ENCODE results near the gene TAF7.
"Not testable (repeated sequence)": the region's sequence is repeated elsewhere in the genome, so short reads cannot be mapped to it uniquely, and the experiment has no call there.

Gene TAF7

GRCh38 chr5:141320225-141321169 lies at the start of gene TAF7:
TSS of gene TAF7 (minus strand) at chr5:141320784. CDS start at chr5:141320044, 740 bp downstream.
- peak; percentile 92 for DNase-seq (ENCODE audit: low read depth)

GRCh38 chr5:141366016-141366896 lies 45.7 kb upstream of the TAF7 start:
- DNase-seq (ENCODE audit: low read depth) = no peak

- no peak for DNase-seq (ENCODE audit: low read depth)
These were observed 43.5 kb upstream of the TAF7 start, which contains the start of gene PCDHGA5 for GRCh38 chr5:141363952-141364660. TSS of gene PCDHGA5 (plus strand) at chr5:141364162. CDS start at chr5:141364331, 169 bp downstream.

- DNase-seq (ENCODE audit: low read depth) = no peak
These were observed 42.1 kb upstream of the TAF7 start for GRCh38 chr5:141362719-141363118.

- no peak for DNase-seq (ENCODE audit: low read depth)
These were observed 40.1 kb upstream of the TAF7 start for GRCh38 chr5:141360685-141361084.

- DNase-seq (ENCODE audit: low read depth) = peak; percentile 25
These were observed 39.3 kb upstream of the TAF7 start, which contains the start of gene PCDHGB2 for GRCh38 chr5:141359790-141360426. TSS of gene PCDHGB2 (plus strand) at chr5:141359994. CDS start at chr5:141360136, 142 bp downstream.

GRCh38 chr5:141356950-141357349 lies 36.4 kb upstream of the TAF7 start:
- DNase-seq (ENCODE audit: low read depth) = no peak

GRCh38 chr5:141356133-141356532 lies 35.5 kb upstream of the TAF7 start:
- DNase-seq (ENCODE audit: low read depth) = no peak

GRCh38 chr5:141355641-141356040 lies 35.1 kb upstream of the TAF7 start:
- DNase-seq (ENCODE audit: low read depth) = no peak

GRCh38 chr5:141354900-141355469 lies 34.4 kb upstream of the TAF7 start, which contains the start of gene PCDHGA4:
TSS of gene PCDHGA4 (plus strand) at chr5:141355021. CDS start at chr5:141355108, 87 bp downstream.
- no peak for DNase-seq (ENCODE audit: low read depth)

- no peak for DNase-seq (ENCODE audit: low read depth)
These were observed 31.0 kb upstream of the TAF7 start for GRCh38 chr5:141351591-141351990.

- peak; percentile 35 for DNase-seq (ENCODE audit: low read depth)
These were observed 29.5 kb upstream of the TAF7 start, which contains the start of gene PCDHGB1 for GRCh38 chr5:141349917-141350619. TSS of gene PCDHGB1 (plus strand) at chr5:141350099. CDS start at chr5:141350261, 162 bp downstream.

GRCh38 chr5:141346017-141346416 lies 25.4 kb upstream of the TAF7 start:
- not testable (repeated sequence) for DNase-seq (ENCODE audit: low read depth)

GRCh38 chr5:141345327-141345726 lies 24.7 kb upstream of the TAF7 start:
- DNase-seq (ENCODE audit: low read depth) = no peak

GRCh38 chr5:141343953-141344463 lies 23.4 kb upstream of the TAF7 start:
- DNase-seq (ENCODE audit: low read depth) = no peak

GRCh38 chr5:141343242-141343952 lies 22.8 kb upstream of the TAF7 start, which contains the start of gene PCDHGA3:
TSS of gene PCDHGA3 (plus strand) at chr5:141343829. CDS start at chr5:141344034, 205 bp downstream.
- peak; percentile 36 for DNase-seq (ENCODE audit: low read depth)

GRCh38 chr5:141342773-141343172 lies 22.2 kb upstream of the TAF7 start:
- DNase-seq (ENCODE audit: low read depth) = no peak

GRCh38 chr5:141340781-141341354 lies 20.3 kb upstream of the TAF7 start:
- not testable (repeated sequence) for DNase-seq (ENCODE audit: low read depth)
